Endothelial cell of umbilical vein (primary cell): ENCODE measurements around the gene NALCN. TPM values are rescaled to one million over a fixed set of nuclear protein-coding genes. Genes with fewer than 3 reads are reported as not detected.

ENCODE experiments used
- BruUV-seq: library from RNA; stranded (reverse); fragments of 400-500 nt; replicated peaks from 2 replicates; lab custom pipeline; 2021; lab: Mats Ljungman, UMichigan
- CTCF ChIA-PET: fragments of 300-600, 350-600 bp; sonication (Branson Sonifier 250); formaldehyde crosslinking; loops from one replicate; lab custom pipeline; 2021; ENCODE audit warnings: antibody characterized with exemption, inconsistent platforms; lab: Charles Lee
- POLR2A ChIA-PET: fragments of 300-600, 350-600 bp; sonication (Branson Sonifier 250); formaldehyde crosslinking; loops from one replicate; lab custom pipeline; 2021; ENCODE audit warnings: antibody characterized with exemption, inconsistent platforms; lab: Charles Lee
- DNase-seq: peaks from one replicate; pipeline ENCODE4 v3.0.0-alpha.2; 2011; ENCODE audit warnings: low read depth, low spot score
- FAIRE-seq: peaks from 2 replicates; lab custom pipeline; 2011; peaks lifted over from hg19 to GRCh38; lab: Jason Lieb, UNC
- H2AFZ ChIP-seq: 2 replicates; pipeline ENCODE4 v1.6.0; 2012; ENCODE audit warnings: low read depth, low read length, control low read depth, inconsistent platforms
- H3K27ac ChIP-seq: 2 replicates; pipeline ENCODE4 v1.5.1; 2011; ENCODE audit warnings: low read depth, mild to moderate bottlenecking, control low read depth, low read length, moderate library complexity; ENCODE audit not compliant: insufficient read depth
- H3K27me3 ChIP-seq, 2 experiments: 2 replicates each; pipeline versions ENCODE4 v1.6.0 to v1.6.1; 2011; ENCODE audit warnings: low read length in 2 of 2, mixed read lengths in 1 of 2; ENCODE audit not compliant: control insufficient read depth in 2 of 2, insufficient read depth in 2 of 2
- H3K36me3 ChIP-seq, 2 experiments: 2 replicates in 1 of 2; 3 replicates in 1 of 2; pipeline ENCODE4 v1.5.1; 2011; ENCODE audit warnings: low read length in 2 of 2, mild to moderate bottlenecking in 1 of 2, moderate library complexity in 1 of 2; ENCODE audit not compliant: control insufficient read depth in 2 of 2, insufficient read depth in 2 of 2; ENCODE audit errors: extremely low read depth in 1 of 2
- H3K4me1 ChIP-seq: 3 replicates; pipeline ENCODE4 v1.5.1; 2011; ENCODE audit warnings: mild to moderate bottlenecking, low read length; ENCODE audit not compliant: control insufficient read depth, insufficient read depth; ENCODE audit errors: extremely low read depth
- H3K4me2 ChIP-seq: 2 replicates; pipeline ENCODE4 v1.6.1; 2011; ENCODE audit warnings: low read length, control low read depth, mixed read lengths; ENCODE audit not compliant: insufficient read depth
- H3K4me3 ChIP-seq, 3 experiments: fragments of 200-600 bp in 1 of 3; sonication (generic), shearing (Covaris generic) in 1 of 3; replicated peaks in 1 of 3; 2 replicates each; pipeline ENCODE4 v1.5.1; 2011 to 2016; ENCODE audit warnings: control low read depth in 3 of 3, low read length in 3 of 3, mild to moderate bottlenecking in 2 of 3, inconsistent platforms in 1 of 3, low read depth in 1 of 3, moderate library complexity in 1 of 3; ENCODE audit not compliant: insufficient read depth in 1 of 3
- H3K79me2 ChIP-seq: 2 replicates; pipeline ENCODE4 v1.6.0; 2012; ENCODE audit warnings: low read length, inconsistent platforms; ENCODE audit not compliant: control insufficient read depth, insufficient read depth
- H3K9ac ChIP-seq: replicated peaks from 2 replicates; pipeline ENCODE3; 2011; ENCODE audit warnings: low read length, control low read depth; ENCODE audit not compliant: insufficient read depth; ENCODE audit errors: extremely low read depth
- H3K9me1 ChIP-seq: replicated peaks from 3 replicates; pipeline ENCODE4 v1.6.0; 2011; ENCODE audit warnings: mild to moderate bottlenecking, low read length; ENCODE audit not compliant: control insufficient read depth, insufficient read depth; ENCODE audit errors: extremely low read depth
- H3K9me3 ChIP-seq: replicated peaks from 2 replicates; pipeline ENCODE4 v1.5.1; 2012; ENCODE audit warnings: low read length, inconsistent platforms; ENCODE audit not compliant: control insufficient read depth, insufficient read depth
- H4K20me1 ChIP-seq: replicated peaks from 2 replicates; pipeline ENCODE3; 2011; ENCODE audit warnings: mild to moderate bottlenecking, low read length; ENCODE audit not compliant: control insufficient read depth, insufficient read depth; ENCODE audit errors: extremely low read depth
- CTCF ChIP-seq, 2 donors: IDR thresholded peaks; 1 replicate in 1 of 2; 2 replicates in 1 of 2; pipeline ENCODE4 v1.5.1; 2011; ENCODE audit warnings: low read length in 2 of 2, mild to moderate bottlenecking in 2 of 2, moderate library complexity in 2 of 2, control low read depth in 1 of 2, inconsistent platforms in 1 of 2, low read depth in 1 of 2; ENCODE audit not compliant: insufficient read depth in 1 of 2; ENCODE audit errors: extremely low read depth in 1 of 2
- EZH2 ChIP-seq: IDR thresholded peaks from 2 replicates; pipeline ENCODE4 v1.6.1; 2012; ENCODE audit warnings: borderline replicate concordance, low read depth, mild to moderate bottlenecking, moderate library complexity, low read length, inconsistent platforms; ENCODE audit not compliant: severe bottlenecking
- FOS ChIP-seq: IDR thresholded peaks from 2 replicates; pipeline ENCODE4 v1.6.1; 2011; ENCODE audit warnings: mild to moderate bottlenecking, low read length, moderate library complexity, borderline replicate concordance; ENCODE audit not compliant: insufficient read depth
- GATA2 ChIP-seq: IDR thresholded peaks from 2 replicates; pipeline ENCODE4 v1.7.0; 2011; ENCODE audit warnings: low read depth, mild to moderate bottlenecking, moderate library complexity, mixed read lengths, low read length; ENCODE audit not compliant: insufficient read length, insufficient read depth
- JUN ChIP-seq: IDR thresholded peaks from 2 replicates; pipeline ENCODE4 v1.6.1; 2011; ENCODE audit warnings: borderline replicate concordance, low read depth; ENCODE audit not compliant: insufficient read length, insufficient read depth
- MYC ChIP-seq: IDR thresholded peaks from one replicate; pipeline ENCODE4 v1.6.1; 2011; ENCODE audit warnings: mild to moderate bottlenecking, low read depth, low read length
- POLR2A ChIP-seq: IDR thresholded peaks from 2 replicates; pipeline ENCODE4 v1.6.1; 2012; ENCODE audit warnings: low read depth, mild to moderate bottlenecking, control low read depth, low read length
- POLR2AphosphoS5 ChIP-seq: IDR thresholded peaks from 2 replicates; pipeline ENCODE4 v1.6.1; 2012; ENCODE audit warnings: low read depth, mild to moderate bottlenecking, control low read depth, low read length, moderate library complexity; ENCODE audit not compliant: insufficient read depth
- dilution Hi-C: fragments of 300-500 bp; cut with MboI; formaldehyde crosslinking; loops from one replicate; pipeline ENCODE4 v1.15.0; 2019; ENCODE audit warnings: low sequenced_read_pairs; ENCODE audit not compliant: extremely low pct_ligation_motif_present
- intact Hi-C: fragments of 100-400 bp; cut with micrococcal nuclease; formaldehyde crosslinking; loops from one replicate; pipeline ENCODE4 v1.10.0; 2022
- polyA plus RNA-seq, 4 experiments: library from polyadenylated mRNA; depleted of rRNA in 3 of 4; stranded (reverse) in 3 of 4; unstranded in 1 of 4; fragments of >200 nt; gene quantifications; 2 replicates each; pipeline versions ENCODE4 v1.2.1 to v1.2.3, GENCODE V29; 2011 to 2012; ENCODE audit warnings: missing spikeins in 1 of 4
- total RNA-seq: library from RNA; stranded (reverse); gene quantifications from 2 replicates; pipeline ENCODE4 v1.2.3, GENCODE V29; 2021

The NALCN gene
- total and polyA plus RNA-seq, 2 donors (not counting 3 experiments of a cell fraction or from before 2014, with no cell fraction given): 3.3 to 4.4 TPM

GRCh38 chr13:101146101-101146898 lies 270.0 kb downstream of the NALCN start:
- BruUV-seq: no TSS peak
- H3K4me3 ChIP-seq: no peak overlapping the region
- no peaks in the 10 kb centered on the region for H3K79me2 ChIP-seq
- no peak overlapping the region for H3K27ac ChIP-seq
- H3K9me3 ChIP-seq: no peaks in the 10 kb centered on the region
- peak overlapping the region; percentile 66 for H2AFZ ChIP-seq
- POLR2A ChIA-PET: no interaction called here
- intact Hi-C loops (loop anchor here (1.0 to 5.0 kb wide), 2 partner anchors 368 to 476 kb away; no protein-coding TSS in a partner anchor), dilution Hi-C loops (no loop called here)
- H4K20me1 ChIP-seq: no peaks in the 10 kb centered on the region
- peaks cover 9% of the 10 kb centered on the region for H3K4me1 ChIP-seq
- H3K36me3 ChIP-seq: no peaks in the 10 kb centered on the region
- no peak for FAIRE-seq
- TF ChIP-seq POLR2A (no peak), MYC (no peak), JUN (no peak), EZH2 (no peak), FOS (no peak), POLR2AphosphoS5 (no peak), CTCF (IDR thresholded peaks at IDR 0.05; ENCODE audit: extremely low read depth in 1 of 2, insufficient read depth in 1 of 2, low read depth in 1 of 2, low read length in 2 of 2) (no peak), GATA2 (peak; percentile 68)
- H3K4me2 ChIP-seq: peak overlapping the region; percentile 41
- H3K27me3 ChIP-seq: no peaks in the 10 kb centered on the region
- no peak overlapping the region for H3K9ac ChIP-seq
- DNase-seq: no peak
- no peaks in the 10 kb centered on the region for H3K9me1 ChIP-seq
- CTCF ChIA-PET: interaction anchor here (1.2 to 5.2 kb wide), 16 partner anchors 9 to 1409 kb away, joined by 3 to 119 read pairs (median 17); partner anchors contain the start of gene ITGBL1
